Caki2 (cell line): ENCODE measurements around the gene CDIPT. TPM values are rescaled to one million over a fixed set of nuclear protein-coding genes. Genes with fewer than 3 reads are reported as not detected.

ENCODE experiments used
- total RNA-seq: library from RNA; depleted of rRNA; stranded (reverse); fragments of >200 nt; shearing (Covaris generic); gene quantifications from 2 replicates; pipeline ENCODE4 v1.2.3, GENCODE V29; 2014; ENCODE audit warnings: low replicate concordance; rRNA removed

CDIPT gene
- total RNA-seq, 1 experiment from 2014 or later: 130 TPM

Other genes with a start within 250 kb of the CDIPT start
- gene SPN, start 200.0 kb downstream of the CDIPT start, total RNA-seq: not detected in 2 replicates
- 57.5 and 101 TPM in 2 replicates for gene QPRT, start 184.0 kb downstream of the CDIPT start, total RNA-seq
- not detected in 2 replicates for gene C16orf54, start 117.2 kb downstream of the CDIPT start, total RNA-seq
- gene ZG16, start 85.0 kb downstream of the CDIPT start, total RNA-seq: not detected in 2 replicates
- 168 and 188 TPM in 2 replicates for gene KIF22, start 72.5 kb downstream of the CDIPT start, total RNA-seq
- gene MAZ, start 56.7 kb downstream of the CDIPT start, total RNA-seq: 339 and 403 TPM in 2 replicates
- gene PRRT2, start 51.0 kb downstream of the CDIPT start, total RNA-seq: not detected in 2 replicates
- gene PAGR1, start 47.1 kb downstream of the CDIPT start, total RNA-seq: 117 and 122 TPM in 2 replicates
- 282 and 291 TPM in 2 replicates for gene MVP, start 42.8 kb downstream of the CDIPT start, total RNA-seq
- 50.1 and 68.9 TPM in 2 replicates for gene SEZ6L2, start 36.3 kb upstream of the CDIPT start, total RNA-seq
- 53.6 and 71.5 TPM in 2 replicates for gene ASPHD1, start 37.3 kb upstream of the CDIPT start, total RNA-seq
- 9.8 and 29.1 TPM in 2 replicates for gene KCTD13, start 63.0 kb upstream of the CDIPT start, total RNA-seq
- gene TMEM219, start 98.9 kb upstream of the CDIPT start, total RNA-seq: 129 and 252 TPM in 2 replicates
- 57.0 and 75.8 TPM in 2 replicates for gene TAOK2, start 110.6 kb upstream of the CDIPT start, total RNA-seq
- 8.2 and 21.6 TPM in 2 replicates for gene HIRIP3, start 132.4 kb upstream of the CDIPT start, total RNA-seq
- gene INO80E, start 133.0 kb upstream of the CDIPT start, total RNA-seq: 131 and 229 TPM in 2 replicates
- gene DOC2A, start 147.8 kb upstream of the CDIPT start, total RNA-seq: 1.2 and 1.7 TPM in 2 replicates
- gene C16orf92, start 160.0 kb upstream of the CDIPT start, total RNA-seq: not detected in 2 replicates
- gene TLCD3B, start 168.0 kb upstream of the CDIPT start, total RNA-seq: 1.4 and 3.4 TPM in 2 replicates
- 1,849 and 1,917 TPM in 2 replicates for gene ALDOA, start 202.5 kb upstream of the CDIPT start, total RNA-seq
- gene PPP4C, start 212.8 kb upstream of the CDIPT start, total RNA-seq: 228 and 297 TPM in 2 replicates
- 0.24 TPM in 1 of 2 replicates, not detected in the other for gene TBX6, start 228.7 kb upstream of the CDIPT start, total RNA-seq
- 6.3 and 10.5 TPM in 2 replicates for gene YPEL3, start 233.0 kb upstream of the CDIPT start, total RNA-seq